ENCODE measurements around the gene FERMT3. TPM values are rescaled to one million over a fixed set of nuclear protein-coding genes. Genes with fewer than 3 reads are reported as not detected.

FERMT3 gene
- total RNA-seq, 4 donors from 2014 or later = 15.1 to 94.1 (median 23.2) TPM

- Histone ChIP-seq H3K4me3 (no peak overlapping the region), H3K9me3 (no peaks in the 10 kb centered on the region), H3K36me3 (peaks cover 0 to 70% (median 0%) of the 10 kb centered on the region in 3 donors), H3K4me1 (peaks cover 0 to 40% (median 10%) of the 10 kb centered on the region in 4 donors), H3K27ac (no peak overlapping the region), H3K27me3 (no peaks in the 10 kb centered on the region)
- TF ChIP-seq POLR2A (IDR thresholded peaks at IDR 0.05) = no peak
- TF ChIP-seq, protein P1, sequence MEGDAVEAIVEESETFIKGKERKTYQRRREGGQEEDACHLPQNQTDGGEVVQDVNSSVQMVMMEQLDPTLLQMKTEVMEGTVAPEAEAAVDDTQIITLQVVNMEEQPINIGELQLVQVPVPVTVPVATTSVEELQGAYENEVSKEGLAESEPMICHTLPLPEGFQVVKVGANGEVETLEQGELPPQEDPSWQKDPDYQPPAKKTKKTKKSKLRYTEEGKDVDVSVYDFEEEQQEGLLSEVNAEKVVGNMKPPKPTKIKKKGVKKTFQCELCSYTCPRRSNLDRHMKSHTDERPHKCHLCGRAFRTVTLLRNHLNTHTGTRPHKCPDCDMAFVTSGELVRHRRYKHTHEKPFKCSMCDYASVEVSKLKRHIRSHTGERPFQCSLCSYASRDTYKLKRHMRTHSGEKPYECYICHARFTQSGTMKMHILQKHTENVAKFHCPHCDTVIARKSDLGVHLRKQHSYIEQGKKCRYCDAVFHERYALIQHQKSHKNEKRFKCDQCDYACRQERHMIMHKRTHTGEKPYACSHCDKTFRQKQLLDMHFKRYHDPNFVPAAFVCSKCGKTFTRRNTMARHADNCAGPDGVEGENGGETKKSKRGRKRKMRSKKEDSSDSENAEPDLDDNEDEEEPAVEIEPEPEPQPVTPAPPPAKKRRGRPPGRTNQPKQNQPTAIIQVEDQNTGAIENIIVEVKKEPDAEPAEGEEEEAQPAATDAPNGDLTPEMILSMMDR (IDR thresholded peaks at IDR 0.05) = no peak
- no peak for DNase-seq
Measured at GRCh38 chr11:64256300-64256699, 49.8 kb downstream of the FERMT3 start.

- H3K9me3 ChIP-seq = no peaks in the 10 kb centered on the region
- H3K27me3 ChIP-seq = no peaks in the 10 kb centered on the region
- no peak overlapping the region for H3K27ac ChIP-seq
- no peak for TF ChIP-seq POLR2A (IDR thresholded peaks at IDR 0.05)
- TF ChIP-seq, protein P1 (IDR thresholded peaks at IDR 0.05) = no peak
- H3K36me3 ChIP-seq = peaks cover 0 to 91% (median 0%) of the 10 kb centered on the region in 3 donors
- no peak overlapping the region for H3K4me3 ChIP-seq
- no peak for DNase-seq
- peaks cover 0 to 35% (median 2%) of the 10 kb centered on the region in 4 donors for H3K4me1 ChIP-seq
Measured at GRCh38 chr11:64258356-64258755, 51.8 kb downstream of the FERMT3 start.

DNA sequence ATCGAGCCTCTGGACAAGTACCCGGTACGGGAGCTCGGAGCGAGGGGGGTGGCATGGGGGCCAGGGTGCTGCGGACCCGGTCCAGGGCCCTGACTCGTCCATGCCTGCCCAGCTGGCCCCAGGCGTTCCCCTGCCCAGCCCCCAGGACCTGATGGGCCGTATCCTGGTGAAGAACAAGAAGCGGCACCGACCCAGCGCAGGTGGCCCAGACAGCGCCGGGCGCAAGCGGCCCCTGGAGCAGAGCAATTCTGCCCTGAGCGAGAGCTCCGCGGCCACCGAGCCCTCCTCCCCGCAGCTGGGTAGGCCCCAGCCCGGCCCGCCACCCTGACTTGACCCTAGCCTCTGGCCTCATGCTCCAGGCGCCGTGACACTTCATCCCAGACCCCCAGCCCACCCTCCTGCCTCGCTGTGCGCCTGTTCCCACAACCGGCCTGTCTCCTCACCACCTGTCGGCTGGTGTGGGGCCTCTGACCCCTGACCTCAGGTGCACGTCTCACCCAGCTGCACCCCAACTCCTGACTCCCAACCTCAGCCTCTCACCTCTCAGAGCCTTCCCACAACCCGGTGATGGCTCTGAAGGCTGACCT lies 52.5 kb downstream of the FERMT3 start:
- H3K27ac ChIP-seq = no peak overlapping the region
- TF ChIP-seq, protein P1 (IDR thresholded peaks at IDR 0.05) = no peak
- no peak for DNase-seq
- H3K4me3 ChIP-seq = no peak overlapping the region
- no peaks in the 10 kb centered on the region for H3K9me3 ChIP-seq
- H3K4me1 ChIP-seq = peaks cover 0 to 35% (median 0%) of the 10 kb centered on the region in 4 donors
- peaks cover 0 to 96% (median 0%) of the 10 kb centered on the region in 3 donors for H3K36me3 ChIP-seq
- H3K27me3 ChIP-seq = no peaks in the 10 kb centered on the region

GRCh38 chr11:64259533-64260067 lies 53.1 kb downstream of the FERMT3 start:
- Histone ChIP-seq H3K27ac (no peak overlapping the region), H3K4me1 (peaks cover 0 to 34% (median 0%) of the 10 kb centered on the region in 4 donors), H3K27me3 (no peaks in the 10 kb centered on the region), H3K9me3 (no peaks in the 10 kb centered on the region), H3K4me3 (no peak overlapping the region), H3K36me3 (peaks cover 0 to 96% (median 0%) of the 10 kb centered on the region in 3 donors)
- TF ChIP-seq, protein P1 (IDR thresholded peaks at IDR 0.05) = no peak
- TF ChIP-seq POLR2A (IDR thresholded peaks at IDR 0.05) = no peak
- no peak for DNase-seq

GRCh38 chr11:64260147-64260708 lies 53.7 kb downstream of the FERMT3 start:
- Histone ChIP-seq H3K4me1 (peaks cover 0 to 34% (median 0%) of the 10 kb centered on the region in 4 donors), H3K9me3 (no peaks in the 10 kb centered on the region), H3K27ac (no peak overlapping the region), H3K36me3 (peaks cover 0 to 96% (median 0%) of the 10 kb centered on the region in 3 donors), H3K4me3 (no peak overlapping the region), H3K27me3 (no peaks in the 10 kb centered on the region)
- no peak for DNase-seq
- TF ChIP-seq, protein P1 (IDR thresholded peaks at IDR 0.05) = no peak
- TF ChIP-seq POLR2A (IDR thresholded peaks at IDR 0.05) = no peak

All from Peyer's patch (tissue), 4 donors.